AG04450 (cell line): ENCODE data around the gene GARNL3. TPM values are rescaled to one million over a fixed set of nuclear protein-coding genes. Genes with fewer than 3 reads are reported as not detected.

Experiments
- CTCF ChIA-PET: fragments of 300-600, 350-600 bp; formaldehyde crosslinking; extraction: SDS; loops from one replicate; lab custom pipeline; 2022; ENCODE audit warnings: antibody characterized with exemption, inconsistent platforms; lab: Charles Lee
- POLR2A ChIA-PET: fragments of 350-600 bp; formaldehyde crosslinking; extraction: SDS; loops from one replicate; lab custom pipeline; 2021; ENCODE audit warnings: antibody characterized with exemption, inconsistent platforms; lab: Yijun Ruan, JAX
- DNase-seq: peaks from one replicate; pipeline ENCODE4 v3.0.0-alpha.2; 2011; ENCODE audit warnings: low read depth, low spot score
- H3K27ac ChIP-seq: one replicate; pipeline ENCODE4 v1.5.1; 2012; ENCODE audit warnings: low read depth, low read length, control low read depth
- H3K27me3 ChIP-seq: one replicate; pipeline ENCODE4 v1.6.0; 2012; ENCODE audit warnings: low read length; ENCODE audit not compliant: control insufficient read depth, insufficient read depth
- H3K4me3 ChIP-seq: 2 replicates; pipeline ENCODE4 v1.5.1; 2011; ENCODE audit warnings: mild to moderate bottlenecking, low read depth, low read length, control low read depth
- H3K9me3 ChIP-seq: 2 replicates; pipeline ENCODE4 v1.5.1; 2012; ENCODE audit warnings: low read length; ENCODE audit not compliant: control insufficient read depth, insufficient read depth
- polyA plus RNA-seq: library from polyadenylated mRNA; depleted of rRNA; stranded (reverse); fragments of >200 nt; gene quantifications from 2 replicates; pipeline ENCODE4 v1.2.3, GENCODE V29; 2011
- TF ChIP-seq, protein P1 (sequence below): IDR thresholded peaks from 2 replicates; pipeline ENCODE4 v1.5.1; 2011; ENCODE audit warnings: low read depth, low read length, control low read depth, inconsistent platforms

Gene GARNL3
- polyA plus RNA-seq, 1 experiment: 2.7 TPM

DNA sequence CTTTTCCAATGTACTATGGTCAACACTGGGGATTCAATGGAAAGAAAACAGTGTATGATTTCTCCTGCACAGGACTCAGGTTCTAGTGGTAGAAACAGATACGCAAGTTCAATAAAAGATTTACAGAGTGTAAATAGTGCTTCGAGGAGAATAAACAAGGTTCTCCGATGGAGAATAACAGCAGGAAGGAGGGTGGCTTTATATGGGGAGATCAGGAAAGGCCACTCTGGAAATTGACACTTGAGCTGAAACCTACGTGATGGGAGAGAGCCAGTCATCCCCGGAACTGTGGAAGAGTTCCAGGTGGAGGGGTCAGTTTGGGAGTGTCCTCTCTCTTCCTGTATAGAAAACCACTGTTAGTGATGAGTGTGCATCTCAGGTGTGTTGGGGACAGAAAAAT is 65.9 kb downstream of the GARNL3 start:
- Histone ChIP-seq H3K27ac (no peak overlapping the region), H3K9me3 (no peaks in the 10 kb centered on the region), H3K27me3 (no peaks in the 10 kb centered on the region), H3K4me3 (no peak overlapping the region)
- POLR2A ChIA-PET: no interaction called here
- TF ChIP-seq, protein P1, sequence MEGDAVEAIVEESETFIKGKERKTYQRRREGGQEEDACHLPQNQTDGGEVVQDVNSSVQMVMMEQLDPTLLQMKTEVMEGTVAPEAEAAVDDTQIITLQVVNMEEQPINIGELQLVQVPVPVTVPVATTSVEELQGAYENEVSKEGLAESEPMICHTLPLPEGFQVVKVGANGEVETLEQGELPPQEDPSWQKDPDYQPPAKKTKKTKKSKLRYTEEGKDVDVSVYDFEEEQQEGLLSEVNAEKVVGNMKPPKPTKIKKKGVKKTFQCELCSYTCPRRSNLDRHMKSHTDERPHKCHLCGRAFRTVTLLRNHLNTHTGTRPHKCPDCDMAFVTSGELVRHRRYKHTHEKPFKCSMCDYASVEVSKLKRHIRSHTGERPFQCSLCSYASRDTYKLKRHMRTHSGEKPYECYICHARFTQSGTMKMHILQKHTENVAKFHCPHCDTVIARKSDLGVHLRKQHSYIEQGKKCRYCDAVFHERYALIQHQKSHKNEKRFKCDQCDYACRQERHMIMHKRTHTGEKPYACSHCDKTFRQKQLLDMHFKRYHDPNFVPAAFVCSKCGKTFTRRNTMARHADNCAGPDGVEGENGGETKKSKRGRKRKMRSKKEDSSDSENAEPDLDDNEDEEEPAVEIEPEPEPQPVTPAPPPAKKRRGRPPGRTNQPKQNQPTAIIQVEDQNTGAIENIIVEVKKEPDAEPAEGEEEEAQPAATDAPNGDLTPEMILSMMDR: no peak
- DNase-seq: no peak
- CTCF ChIA-PET: interaction anchor here (1.2 kb wide), 1 partner anchor 390 kb away, joined by 9 read pairs; no protein-coding TSS in a partner anchor

DNA sequence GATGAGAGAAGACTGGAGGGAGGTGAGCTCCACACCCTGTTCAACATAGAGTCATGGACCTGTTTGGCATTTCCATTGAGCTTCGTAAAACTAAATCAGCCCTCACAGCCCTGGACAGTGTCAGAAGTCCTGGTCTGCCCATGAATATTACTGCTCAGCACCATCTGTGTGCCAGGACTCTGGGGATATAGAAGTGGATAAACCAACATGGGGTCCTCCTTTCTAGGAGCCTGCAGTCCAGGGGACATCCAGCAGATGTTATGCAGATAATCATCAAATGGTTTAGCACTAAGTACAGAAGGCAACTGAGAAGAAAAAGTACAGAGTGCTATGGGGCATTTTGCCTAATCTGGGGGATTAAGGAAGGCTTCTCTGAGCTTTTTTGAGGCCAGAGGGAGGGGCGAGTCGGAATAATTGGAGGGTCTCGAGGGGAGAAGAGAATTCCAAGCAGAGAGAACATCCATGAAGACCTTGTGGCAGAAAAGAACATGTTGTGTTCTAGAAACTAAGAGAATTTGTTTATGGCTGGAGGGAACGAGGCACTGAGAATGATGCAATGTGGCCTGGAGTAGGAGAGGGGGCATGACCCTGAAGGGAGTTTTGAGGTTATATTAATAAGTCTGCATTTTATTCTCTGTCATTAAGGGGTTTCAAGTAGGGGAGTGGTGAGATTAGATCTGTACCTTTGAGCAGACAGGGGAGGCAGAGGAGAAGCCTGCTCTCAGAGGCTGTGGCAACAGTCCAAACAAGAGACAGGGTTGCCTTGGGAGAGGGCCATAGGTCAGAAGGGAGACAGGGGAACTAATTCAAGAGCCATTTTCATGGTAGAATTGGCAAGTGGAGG is 68.9 kb downstream of the GARNL3 start:
- TF ChIP-seq, protein P1: no peak
- Histone ChIP-seq H3K4me3 (no peak overlapping the region), H3K9me3 (no peaks in the 10 kb centered on the region), H3K27ac (no peak overlapping the region), H3K27me3 (no peaks in the 10 kb centered on the region)
- no peak for DNase-seq
- ChIA-PET CTCF (no interaction called here), POLR2A (no interaction called here)

DNA sequence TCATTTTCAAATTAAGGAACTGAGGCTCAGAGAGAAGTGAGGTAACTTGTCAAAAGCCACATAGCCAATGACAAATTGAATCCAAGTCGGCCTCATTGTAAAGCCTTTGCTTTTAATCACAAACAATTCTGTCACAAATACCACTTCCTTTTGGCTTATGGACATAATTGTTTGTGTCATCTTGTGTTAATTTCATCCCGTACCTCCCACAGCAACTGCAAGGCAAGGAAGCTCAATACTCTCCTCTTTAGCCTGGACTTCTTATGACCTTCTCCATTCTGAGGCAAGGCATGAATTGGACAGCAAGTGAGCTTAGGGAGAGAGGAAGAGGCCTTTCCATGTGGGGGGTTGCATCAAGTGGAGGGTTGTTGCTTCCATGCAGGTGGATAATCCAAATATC is 70.2 kb downstream of the GARNL3 start:
- TF ChIP-seq, protein P1: no peak
- Histone ChIP-seq H3K9me3 (no peaks in the 10 kb centered on the region), H3K4me3 (no peak overlapping the region), H3K27me3 (no peaks in the 10 kb centered on the region), H3K27ac (no peak overlapping the region)
- no peak for DNase-seq
- ChIA-PET POLR2A (no interaction called here), CTCF (interaction anchor here (0.6 kb wide), 1 partner anchor 13 kb away, joined by 3 read pairs; no protein-coding TSS in a partner anchor)

DNA sequence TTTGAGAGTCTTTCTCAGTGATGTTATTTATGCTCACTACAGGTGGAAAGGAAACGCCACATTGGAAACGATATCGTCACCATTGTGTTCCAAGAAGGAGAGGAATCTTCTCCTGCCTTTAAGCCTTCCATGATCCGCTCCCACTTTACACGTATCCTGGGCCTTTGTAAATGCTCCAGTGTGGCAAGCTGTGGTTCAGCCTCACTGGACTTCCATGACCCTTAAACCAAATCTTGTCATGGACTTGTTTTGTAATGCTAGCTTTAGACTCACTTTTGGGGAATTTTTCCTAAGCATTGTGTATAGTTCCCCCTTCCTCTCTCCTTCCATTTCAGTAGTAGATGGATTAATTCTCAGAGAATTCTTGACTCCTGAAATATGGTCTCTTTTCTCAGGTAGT is 71.5 kb downstream of the GARNL3 start:
- H3K4me3 ChIP-seq: no peak overlapping the region
- ChIA-PET POLR2A (interaction anchor here (0.6 kb wide), 1 partner anchor 109 kb away, joined by 3 read pairs; no protein-coding TSS in a partner anchor), CTCF (interaction anchor here (1.4 kb wide), 1 partner anchor 24 kb away, joined by 4 read pairs; no protein-coding TSS in a partner anchor)
- TF ChIP-seq, protein P1: no peak
- no peak for DNase-seq
- peak overlapping the region; percentile 42 for H3K27ac ChIP-seq
- H3K27me3 ChIP-seq: no peaks in the 10 kb centered on the region
- no peaks in the 10 kb centered on the region for H3K9me3 ChIP-seq
